Prostate gland (tissue), 2 donors: Measurements from ENCODE around the gene MAP2K3.
"Not testable (repeated sequence)": the region's sequence is repeated elsewhere in the genome, so short reads cannot be mapped to it uniquely, and the experiment has no call there.

Source experiments
- POLR2A ChIP-seq: fragments of 450-650 bp; IDR thresholded peaks from one replicate; pipeline ENCODE4 v1.6.1; 2016; ENCODE audit warnings: antibody characterized with exemption, mild to moderate bottlenecking
- POLR2AphosphoS5 ChIP-seq: sonication (generic); formaldehyde crosslinking; IDR thresholded peaks from one replicate; pipeline ENCODE4 v1.6.1; 2017; ENCODE audit warnings: antibody characterized with exemption
- TF ChIP-seq, protein P1 (sequence below), 4 experiments: fragments of 200-600 bp in 2 of 4; fragments of 450-650 bp in 2 of 4; sonication (generic) in 2 of 4; IDR thresholded peaks; 1 replicate in 3 of 4; 2 replicates in 1 of 4; pipeline ENCODE4 v1.5.1; 2016 to 2019; ENCODE audit warnings: antibody characterized with exemption in 4 of 4, mild to moderate bottlenecking in 2 of 4, moderate library complexity in 2 of 4

DNA sequence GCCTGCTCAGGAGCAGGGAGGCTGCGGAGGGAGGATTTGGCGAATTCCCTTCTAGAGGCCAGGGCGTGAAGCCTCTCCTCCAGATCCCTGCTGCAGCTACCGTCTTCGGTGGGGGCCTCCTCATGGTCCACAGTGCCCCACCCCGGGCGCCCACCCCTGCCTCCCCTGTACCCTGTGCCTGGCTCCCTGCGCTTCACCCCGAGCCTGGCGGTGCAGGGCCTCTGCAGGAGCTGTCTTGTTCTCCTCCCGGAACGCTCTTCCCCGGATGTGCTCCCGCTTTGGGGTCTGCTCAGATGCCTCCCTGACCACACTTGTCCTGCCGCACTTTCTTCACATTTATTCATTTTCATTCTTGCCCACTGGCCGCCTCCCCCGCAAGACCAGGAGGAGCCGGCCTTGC lies 33.3 kb downstream of the MAP2K3 start:
- TF ChIP-seq POLR2AphosphoS5, POLR2A: not testable (repeated sequence)
- TF ChIP-seq, protein P1, sequence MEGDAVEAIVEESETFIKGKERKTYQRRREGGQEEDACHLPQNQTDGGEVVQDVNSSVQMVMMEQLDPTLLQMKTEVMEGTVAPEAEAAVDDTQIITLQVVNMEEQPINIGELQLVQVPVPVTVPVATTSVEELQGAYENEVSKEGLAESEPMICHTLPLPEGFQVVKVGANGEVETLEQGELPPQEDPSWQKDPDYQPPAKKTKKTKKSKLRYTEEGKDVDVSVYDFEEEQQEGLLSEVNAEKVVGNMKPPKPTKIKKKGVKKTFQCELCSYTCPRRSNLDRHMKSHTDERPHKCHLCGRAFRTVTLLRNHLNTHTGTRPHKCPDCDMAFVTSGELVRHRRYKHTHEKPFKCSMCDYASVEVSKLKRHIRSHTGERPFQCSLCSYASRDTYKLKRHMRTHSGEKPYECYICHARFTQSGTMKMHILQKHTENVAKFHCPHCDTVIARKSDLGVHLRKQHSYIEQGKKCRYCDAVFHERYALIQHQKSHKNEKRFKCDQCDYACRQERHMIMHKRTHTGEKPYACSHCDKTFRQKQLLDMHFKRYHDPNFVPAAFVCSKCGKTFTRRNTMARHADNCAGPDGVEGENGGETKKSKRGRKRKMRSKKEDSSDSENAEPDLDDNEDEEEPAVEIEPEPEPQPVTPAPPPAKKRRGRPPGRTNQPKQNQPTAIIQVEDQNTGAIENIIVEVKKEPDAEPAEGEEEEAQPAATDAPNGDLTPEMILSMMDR (IDR thresholded peaks at IDR 0.05), result not testable (repeated sequence)
